ENCODE results near the gene PNLIPRP2.

The PNLIPRP2 gene

GRCh38 chr10:116627386-116627933, 6.7 kb downstream of the PNLIPRP2 start:
- no peak overlapping the region for H3K4me3 Mint-ChIP-seq
- no peaks in the 10 kb centered on the region for H3K36me3 Mint-ChIP-seq
- no peak overlapping the region for H3K27ac Mint-ChIP-seq
- H3K27me3 Mint-ChIP-seq, result peaks cover 19 to 29% of the 10 kb centered on the region in 2 donors
- ATAC-seq (replicated peaks) (no peak), DNase-seq (no peak)
- H3K4me1 Mint-ChIP-seq, result no peaks in the 10 kb centered on the region
- no peaks in the 10 kb centered on the region for H3K9me3 Mint-ChIP-seq

- no peaks in the 10 kb centered on the region for H3K36me3 Mint-ChIP-seq
- H3K4me1 Mint-ChIP-seq, result no peaks in the 10 kb centered on the region
- ATAC-seq (replicated peaks) (no peak), DNase-seq (no peak)
- peaks cover 19 to 29% of the 10 kb centered on the region in 2 donors for H3K27me3 Mint-ChIP-seq
- H3K27ac Mint-ChIP-seq, result no peak overlapping the region
- H3K4me3 Mint-ChIP-seq, result no peak overlapping the region
- peaks cover 0 to 3% of the 10 kb centered on the region in 2 donors for H3K9me3 Mint-ChIP-seq
These were observed 8.6 kb downstream of the PNLIPRP2 start for GRCh38 chr10:116629340-116629739.

- H3K9me3 Mint-ChIP-seq, result peaks cover 0 to 3% of the 10 kb centered on the region in 2 donors
- H3K27ac Mint-ChIP-seq, result no peak overlapping the region
- H3K27me3 Mint-ChIP-seq, result peaks cover 19 to 29% of the 10 kb centered on the region in 2 donors
- ATAC-seq (replicated peaks) (no peak), DNase-seq (no peak)
- H3K4me1 Mint-ChIP-seq, result no peaks in the 10 kb centered on the region
- no peaks in the 10 kb centered on the region for H3K36me3 Mint-ChIP-seq
- no peak overlapping the region for H3K4me3 Mint-ChIP-seq
These were observed 9.3 kb downstream of the PNLIPRP2 start for GRCh38 chr10:116630020-116630419.

- ATAC-seq (replicated peaks) (no peak), DNase-seq (no peak)
- Mint-ChIP-seq H3K4me3 (no peak overlapping the region), H3K27ac (no peak overlapping the region), H3K4me1 (no peaks in the 10 kb centered on the region), H3K9me3 (peaks cover 5% of the 10 kb centered on the region in 2 donors), H3K36me3 (no peaks in the 10 kb centered on the region), H3K27me3 (peaks cover 13 to 22% of the 10 kb centered on the region in 2 donors)
These were observed 11.1 kb downstream of the PNLIPRP2 start for GRCh38 chr10:116631871-116632295.

GRCh38 chr10:116632596-116633215, 12.0 kb downstream of the PNLIPRP2 start:
- DNase-seq (no peak), ATAC-seq (replicated peaks) (no peak)
- H3K9me3 Mint-ChIP-seq, result peaks cover 5% of the 10 kb centered on the region in 2 donors
- H3K27me3 Mint-ChIP-seq, result peaks cover 9 to 16% of the 10 kb centered on the region in 2 donors
- no peaks in the 10 kb centered on the region for H3K36me3 Mint-ChIP-seq
- no peak overlapping the region for H3K27ac Mint-ChIP-seq
- H3K4me3 Mint-ChIP-seq, result no peak overlapping the region
- H3K4me1 Mint-ChIP-seq, result no peaks in the 10 kb centered on the region

GRCh38 chr10:116633216-116633600, 12.5 kb downstream of the PNLIPRP2 start:
- Mint-ChIP-seq H3K4me1 (no peaks in the 10 kb centered on the region), H3K27ac (no peak overlapping the region), H3K4me3 (no peak overlapping the region), H3K9me3 (peaks cover 5% of the 10 kb centered on the region in 2 donors), H3K27me3 (peaks cover 6 to 16% of the 10 kb centered on the region in 2 donors), H3K36me3 (no peaks in the 10 kb centered on the region)
- ATAC-seq (replicated peaks), result no peak
- DNase-seq, result no peak

GRCh38 chr10:116634126-116634975, 13.6 kb downstream of the PNLIPRP2 start:
- peaks cover 5% of the 10 kb centered on the region in 2 donors for H3K9me3 Mint-ChIP-seq
- peaks cover 5 to 11% of the 10 kb centered on the region in 2 donors for H3K27me3 Mint-ChIP-seq
- no peaks in the 10 kb centered on the region for H3K4me1 Mint-ChIP-seq
- no peak for DNase-seq
- H3K27ac Mint-ChIP-seq, result no peak overlapping the region
- ATAC-seq (replicated peaks), result no peak
- no peaks in the 10 kb centered on the region for H3K36me3 Mint-ChIP-seq
- no peak overlapping the region for H3K4me3 Mint-ChIP-seq

GRCh38 chr10:116636385-116636784, 15.6 kb downstream of the PNLIPRP2 start:
- DNase-seq (no peak), ATAC-seq (replicated peaks) (no peak)
- H3K9me3 Mint-ChIP-seq, result peaks cover 5 to 11% of the 10 kb centered on the region in 2 donors
- no peak overlapping the region for H3K27ac Mint-ChIP-seq
- H3K36me3 Mint-ChIP-seq, result no peaks in the 10 kb centered on the region
- peaks cover 5% of the 10 kb centered on the region in 2 donors for H3K27me3 Mint-ChIP-seq
- H3K4me1 Mint-ChIP-seq, result no peaks in the 10 kb centered on the region
- H3K4me3 Mint-ChIP-seq, result no peak overlapping the region

GRCh38 chr10:116636976-116637375, 16.2 kb downstream of the PNLIPRP2 start:
- Mint-ChIP-seq H3K9me3 (peaks cover 5 to 11% of the 10 kb centered on the region in 2 donors), H3K4me3 (no peak overlapping the region), H3K27ac (no peak overlapping the region), H3K36me3 (no peaks in the 10 kb centered on the region), H3K4me1 (no peaks in the 10 kb centered on the region), H3K27me3 (peaks cover 5% of the 10 kb centered on the region in 2 donors)
- no peak for ATAC-seq (replicated peaks)
- DNase-seq, result no peak

- ATAC-seq (replicated peaks), result peak; percentile 65 to 66
- no peak for DNase-seq
- H3K27me3 Mint-ChIP-seq, result peaks cover 5 to 9% of the 10 kb centered on the region in 2 donors
These were observed 17.1 kb downstream of the PNLIPRP2 start for GRCh38 chr10:116637830-116638229.

GRCh38 chr10:116646502-116646901, 25.7 kb downstream of the PNLIPRP2 start:
- H3K9me3 Mint-ChIP-seq, result peaks cover 10 to 12% of the 10 kb centered on the region in 2 donors
- H3K4me3 Mint-ChIP-seq, result no peak overlapping the region
- ATAC-seq (replicated peaks) (no peak), DNase-seq (no peak)
- no peaks in the 10 kb centered on the region for H3K36me3 Mint-ChIP-seq
- no peak overlapping the region for H3K27ac Mint-ChIP-seq
- peaks cover 0 to 4% of the 10 kb centered on the region in 2 donors for H3K27me3 Mint-ChIP-seq
- H3K4me1 Mint-ChIP-seq, result no peaks in the 10 kb centered on the region

More at GRCh38 chr10:116637830-116638229, 17.1 kb downstream of the PNLIPRP2 start:
- Mint-ChIP-seq H3K27ac (no peak overlapping the region), H3K4me3 (no peak overlapping the region), H3K4me1 (no peaks in the 10 kb centered on the region), H3K9me3 (peaks cover 8 to 11% of the 10 kb centered on the region in 2 donors), H3K36me3 (no peaks in the 10 kb centered on the region)

- Mint-ChIP-seq H3K27me3 (peaks cover 0 to 3% of the 10 kb centered on the region in 2 donors), H3K9me3 (peaks cover 9 to 12% of the 10 kb centered on the region in 2 donors), H3K4me1 (no peaks in the 10 kb centered on the region), H3K36me3 (no peaks in the 10 kb centered on the region), H3K27ac (no peak overlapping the region), H3K4me3 (no peak overlapping the region)
- DNase-seq (no peak), ATAC-seq (replicated peaks) (no peak)
These were observed 28.1 kb downstream of the PNLIPRP2 start for GRCh38 chr10:116648903-116649302.

GRCh38 chr10:116653885-116654284, 33.1 kb downstream of the PNLIPRP2 start:
- no peak for DNase-seq
- Mint-ChIP-seq H3K4me3 (no peak overlapping the region), H3K36me3 (no peaks in the 10 kb centered on the region), H3K4me1 (no peaks in the 10 kb centered on the region), H3K27ac (no peak overlapping the region), H3K27me3 (peaks cover 0 to 14% of the 10 kb centered on the region in 2 donors), H3K9me3 (peaks cover 7 to 11% of the 10 kb centered on the region in 2 donors)
- no peak for ATAC-seq (replicated peaks)

GRCh38 chr10:116654816-116655215, 34.1 kb downstream of the PNLIPRP2 start:
- H3K9me3 Mint-ChIP-seq, result peaks cover 3 to 4% of the 10 kb centered on the region in 2 donors
- ATAC-seq (replicated peaks) (peak in 1 of 2 donors; percentile 39), DNase-seq (no peak)
- no peaks in the 10 kb centered on the region for H3K4me1 Mint-ChIP-seq
- peaks cover 0 to 14% of the 10 kb centered on the region in 2 donors for H3K27me3 Mint-ChIP-seq
- H3K4me3 Mint-ChIP-seq, result no peak overlapping the region
- H3K27ac Mint-ChIP-seq, result no peak overlapping the region
- no peaks in the 10 kb centered on the region for H3K36me3 Mint-ChIP-seq

Measured in stimulated activated naive B cell treated with anti-CD40 and anti-IgM and Interleukin-4, amounts not matched to agents 10 μg/mL and 1 μg/mL and 100 μg/mL, for 72 hours (primary cell).